GM12878 (cell line): ENCODE measurements around the gene HNRNPA0. TPM values are rescaled to one million over a fixed set of nuclear protein-coding genes. Genes with fewer than 3 reads are reported as not detected.

Experiments
- ASH2L ChIP-seq: fragments of 300-600, 200-600 bp; sonication (generic); IDR thresholded peaks from 2 replicates; pipeline ENCODE4 v1.6.1; 2017; ENCODE audit warnings: low read depth, mild to moderate bottlenecking, borderline replicate concordance
- ATF3 ChIP-seq: IDR thresholded peaks from 2 replicates; pipeline ENCODE4 v1.6.1; 2011; ENCODE audit warnings: low read depth, mild to moderate bottlenecking, low read length, moderate library complexity, borderline replicate concordance; ENCODE audit errors: extremely low read depth
- BCL3 ChIP-seq: IDR thresholded peaks from 2 replicates; pipeline ENCODE4 v1.6.1; 2011; ENCODE audit warnings: borderline replicate concordance, low read depth, mild to moderate bottlenecking, moderate library complexity, low read length; ENCODE audit not compliant: insufficient read depth, poor library complexity, severe bottlenecking
- CEBPZ ChIP-seq: fragments of 150-350 bp; IDR thresholded peaks from 2 replicates; pipeline ENCODE4 v1.6.1; 2016; ENCODE audit warnings: low read depth, low read length
- CHD2 ChIP-seq: IDR thresholded peaks from 2 replicates; pipeline ENCODE4 v1.6.1; 2011; ENCODE audit warnings: low read depth, low read length, improper control_type of control experiment, borderline replicate concordance
- CREM ChIP-seq: IDR thresholded peaks from 2 replicates; pipeline ENCODE4 v1.6.1; 2014; ENCODE audit warnings: antibody characterized with exemption, low read depth
- E2F4 ChIP-seq: IDR thresholded peaks from 2 replicates; pipeline ENCODE4 v1.6.1; 2012; ENCODE audit warnings: low read depth, low read length, improper control_type of control experiment
- GABPA ChIP-seq: IDR thresholded peaks from 2 replicates; pipeline ENCODE4 v1.6.1; 2014; ENCODE audit warnings: antibody characterized with exemption, low read depth, mild to moderate bottlenecking, inconsistent platforms
- HDAC6 ChIP-seq: fragments of 200-600 bp; sonication (generic); IDR thresholded peaks from one replicate; pipeline ENCODE4 v1.8.0; 2017; ENCODE audit warnings: antibody characterized with exemption; ENCODE audit not compliant: unreplicated experiment
- IKZF2 ChIP-seq, 2 experiments: fragments of 450-650 bp; IDR thresholded peaks; 2 replicates each; pipeline ENCODE4 v1.6.1; 2017; ENCODE audit warnings: mild to moderate bottlenecking in 2 of 2, moderate library complexity in 2 of 2
- KAT2A ChIP-seq: conservative IDR thresholded peaks from 2 replicates; pipeline ENCODE4 v1.6.1; 2011; ENCODE audit warnings: low read depth, low read length; ENCODE audit not compliant: control insufficient read depth
- NFIC ChIP-seq: IDR thresholded peaks from 2 replicates; pipeline ENCODE4 v1.6.1; 2012; ENCODE audit warnings: low read depth, mild to moderate bottlenecking, inconsistent platforms, low read length, moderate library complexity
- NFXL1 ChIP-seq: fragments of 450-650 bp; IDR thresholded peaks from 2 replicates; pipeline ENCODE4 v1.6.1; 2017; ENCODE audit warnings: antibody characterized with exemption, mild to moderate bottlenecking, borderline replicate concordance
- NFYB ChIP-seq: IDR thresholded peaks from 2 replicates; pipeline ENCODE4 v1.6.1; 2011; ENCODE audit warnings: low read depth, mild to moderate bottlenecking, low read length, improper control_type of control experiment, moderate library complexity; ENCODE audit not compliant: insufficient read depth
- NKRF ChIP-seq: fragments of 450-650 bp; conservative IDR thresholded peaks from 2 replicates; pipeline ENCODE4 v1.6.1; 2017; ENCODE audit warnings: mild to moderate bottlenecking, moderate library complexity
- NR2F1 ChIP-seq: fragments of 450-650 bp; conservative IDR thresholded peaks from 2 replicates; pipeline ENCODE4 v1.6.1; 2017; ENCODE audit warnings: mild to moderate bottlenecking
- POLR2AphosphoS2 ChIP-seq: IDR thresholded peaks from 2 replicates; pipeline ENCODE4 v1.6.1; 2011; ENCODE audit warnings: low read depth, mild to moderate bottlenecking, low read length, improper control_type of control experiment, moderate library complexity
- SIN3A ChIP-seq: IDR thresholded peaks from 2 replicates; pipeline ENCODE4 v1.6.1; 2012; ENCODE audit warnings: low read depth, low read length, improper control_type of control experiment
- SIX5 ChIP-seq: IDR thresholded peaks from 2 replicates; pipeline ENCODE4 v1.6.1; 2011; ENCODE audit warnings: mild to moderate bottlenecking, low read depth, low read length, moderate library complexity; ENCODE audit not compliant: severe bottlenecking
- SMARCA5 ChIP-seq: fragments of 450-650 bp; IDR thresholded peaks from 2 replicates; pipeline ENCODE4 v1.6.1; 2017; ENCODE audit warnings: mild to moderate bottlenecking
- SREBF2 ChIP-seq: IDR thresholded peaks from 2 replicates; pipeline ENCODE4 v1.6.1; 2012; ENCODE audit warnings: mild to moderate bottlenecking, low read length
- STAT1 ChIP-seq: fragments of 450-650 bp; conservative IDR thresholded peaks from 2 replicates; pipeline ENCODE4 v1.6.1; 2014; ENCODE audit warnings: antibody characterized with exemption, mild to moderate bottlenecking
- polyA plus RNA-seq, 11 experiments: library from polyadenylated mRNA; depleted of rRNA in 4 of 11; unstranded in 6 of 11; stranded (reverse) in 5 of 11; fragments of >200 nt; fragmentation: Nextera tagmentation in 4 of 11; fragmentation: Illumina TruSeq in 1 of 11; extraction: Ambion mirVana in 4 of 11; extraction: Trizol in 1 of 11; gene quantifications; 1 replicate in 1 of 11; 2 replicates in 10 of 11; pipeline versions ENCODE4 v1.2.1 to v1.2.3, GENCODE V29; 2011 to 2016; ENCODE audit warnings: inconsistent platforms in 2 of 11, missing spikeins in 2 of 11, low read depth in 1 of 11
- total RNA-seq, 4 experiments: library from RNA; depleted of rRNA in 3 of 4; stranded (reverse); fragments of >200 nt in 3 of 4; fragmentation: Illumina TruSeq in 1 of 4; extraction: Trizol in 1 of 4; gene quantifications; 2 replicates each; pipeline versions ENCODE4 v1.2.1 to v1.2.3, GENCODE V29; 2013 to 2021

HNRNPA0 gene
- total and polyA plus RNA-seq, 10 of the 15 experiments (the other 5 are each of a cell fraction or from before 2014, with no cell fraction given) = 6.3 to 45.0 (median 12.5) TPM

- TF ChIP-seq HDAC6 (no peak), NFXL1 (no peak), NR2F1 (peak; percentile 80; the same call in 1 of the 2 replicates), ASH2L (peak; percentile 81; the same call in 1 of the 2 replicates), CHD2 (peak; percentile 66), ATF3 (no peak), IKZF2 (IDR thresholded peaks at IDR 0.05) (peak; percentile 66 to 76), SIX5 (no peak), SIN3A (no peak; the same call in 1 of the 2 replicates), KAT2A (peak; percentile 92), E2F4 (peak; percentile 79), BCL3 (peak; percentile 48), GABPA (peak; percentile 87), POLR2AphosphoS2 (peak; percentile 67; the same call in 1 of the 2 replicates), CREM (peak; percentile 88), CEBPZ (no peak; the same call in 1 of the 2 replicates), NKRF (peak; percentile 70), SMARCA5 (no peak), SREBF2 (no peak), STAT1 (no peak; the same call in 1 of the 2 replicates), NFIC (no peak), NFYB (peak; percentile 74)
These were observed at the start of gene HNRNPA0 (continued) for GRCh38 chr5:137754188-137754960.
